LoVo (cell line): ENCODE measurements around the gene C4orf46.
"Not testable (repeated sequence)": the region's sequence is repeated elsewhere in the genome, so short reads cannot be mapped to it uniquely, and the experiment has no call there.

ENCODE experiments used
- DNase-seq: peaks from one replicate; pipeline ENCODE4 v3.0.0-alpha.2; 2016; ENCODE audit warnings: low spot score

Gene C4orf46

GRCh38 chr4:158671665-158671914, at the start of gene C4orf46:
Gene C4orf46, minus strand, starts transcription at chr4:158671887. Its CDS starts 86 bp downstream, at chr4:158671801.
- no peak for DNase-seq

GRCh38 chr4:158715802-158716201, 44.1 kb upstream of the C4orf46 start:
- DNase-seq = no peak

GRCh38 chr4:158714937-158715336, 43.2 kb upstream of the C4orf46 start:
- no peak for DNase-seq

GRCh38 chr4:158712622-158713021, 40.9 kb upstream of the C4orf46 start:
- not testable (repeated sequence) for DNase-seq

- no peak for DNase-seq
Measured at GRCh38 chr4:158710814-158711213, 39.1 kb upstream of the C4orf46 start.

- no peak for DNase-seq
Measured at GRCh38 chr4:158704274-158704673, 32.6 kb upstream of the C4orf46 start.

- DNase-seq = no peak
Measured at GRCh38 chr4:158688813-158689212, 17.1 kb upstream of the C4orf46 start.

GRCh38 chr4:158682066-158682465, 10.4 kb upstream of the C4orf46 start:
- no peak for DNase-seq

GRCh38 chr4:158681629-158682028, 9.9 kb upstream of the C4orf46 start:
- no peak for DNase-seq

GRCh38 chr4:158678767-158679166, 7.1 kb upstream of the C4orf46 start:
- no peak for DNase-seq

- no peak for DNase-seq
Measured at GRCh38 chr4:158676076-158676475, 4.4 kb upstream of the C4orf46 start.

GRCh38 chr4:158673633-158674032, 1.9 kb upstream of the C4orf46 start:
- no peak for DNase-seq

GRCh38 chr4:158671915-158672806, 474 bp upstream of the C4orf46 start, which contains the start of gene ETFDH:
Gene ETFDH, plus strand, starts transcription at chr4:158672296. Its CDS starts 161 bp downstream, at chr4:158672457.
- peak; percentile 97 for DNase-seq

GRCh38 chr4:158670975-158671664, 567 bp downstream of the C4orf46 start:
- peak; percentile 59 for DNase-seq

- DNase-seq = no peak
Measured at GRCh38 chr4:158669310-158669709, 2.4 kb downstream of the C4orf46 start.

GRCh38 chr4:158667651-158668198, 4.0 kb downstream of the C4orf46 start:
- DNase-seq = peak; percentile 32

- DNase-seq = no peak
Measured at GRCh38 chr4:158666892-158667291, 4.8 kb downstream of the C4orf46 start.

GRCh38 chr4:158664806-158665205, 6.9 kb downstream of the C4orf46 start:
- no peak for DNase-seq

GRCh38 chr4:158663707-158664625, 7.7 kb downstream of the C4orf46 start:
- not testable (repeated sequence) for DNase-seq

- not testable (repeated sequence) for DNase-seq
Measured at GRCh38 chr4:158663255-158663654, 8.4 kb downstream of the C4orf46 start.

- no peak for DNase-seq
Measured at GRCh38 chr4:158657291-158657690, 14.4 kb downstream of the C4orf46 start.

- DNase-seq = no peak
Measured at GRCh38 chr4:158656439-158656838, 15.2 kb downstream of the C4orf46 start.
